CD14-positive monocyte (primary cell): ENCODE data around the gene KHK. TPM values are rescaled to one million over a fixed set of nuclear protein-coding genes. Genes with fewer than 3 reads are reported as not detected.
"Not testable (repeated sequence)": the region's sequence is repeated elsewhere in the genome, so short reads cannot be mapped to it uniquely, and the experiment has no call there.

Source experiments
- DNase-seq, 3 donors: peaks; one replicate each; pipeline ENCODE4 v3.0.0-alpha.2; 2011 to 2022
- H2AFZ ChIP-seq: 2 replicates; pipeline ENCODE4 v1.6.0; 2012; ENCODE audit warnings: mild to moderate bottlenecking, low read depth, low read length, inconsistent platforms; ENCODE audit not compliant: insufficient read depth, poor library complexity, severe bottlenecking
- H3K27ac ChIP-seq, 2 donors: 1 replicate in 1 of 2; 2 replicates in 1 of 2; pipeline ENCODE4 v1.5.1; 2012 to 2013; ENCODE audit warnings: low read length in 2 of 2, control low read depth in 1 of 2, inconsistent platforms in 1 of 2, low read depth in 1 of 2, mild to moderate bottlenecking in 1 of 2
- H3K27me3 ChIP-seq, 2 donors: one replicate each; pipeline versions ENCODE4 v1.6.0 to v1.6.1; 2011 to 2013; ENCODE audit warnings: low read length in 2 of 2; ENCODE audit not compliant: control insufficient read depth in 2 of 2, insufficient read depth in 2 of 2
- H3K36me3 ChIP-seq, 2 donors: replicated peaks in 1 of 2; 1 replicate in 1 of 2; 2 replicates in 1 of 2; pipeline versions ENCODE4 v1.5.1 to v1.6.1; 2012 to 2013; ENCODE audit warnings: low read length in 2 of 2, control low read depth in 1 of 2, inconsistent platforms in 1 of 2, mild to moderate bottlenecking in 1 of 2; ENCODE audit not compliant: insufficient read depth in 2 of 2, control insufficient read depth in 1 of 2
- H3K4me1 ChIP-seq, 2 donors: 1 replicate in 1 of 2; 2 replicates in 1 of 2; pipeline versions ENCODE4 v1.5.1 to v1.6.1; 2012 to 2013; ENCODE audit warnings: low read length in 2 of 2, control low read depth in 1 of 2, inconsistent platforms in 1 of 2, mild to moderate bottlenecking in 1 of 2, moderate library complexity in 1 of 2; ENCODE audit not compliant: insufficient read depth in 2 of 2, control insufficient read depth in 1 of 2
- H3K4me2 ChIP-seq: replicated peaks from 2 replicates; pipeline ENCODE3; 2012; ENCODE audit warnings: low read length, moderate library complexity, mild to moderate bottlenecking; ENCODE audit not compliant: poor library complexity, severe bottlenecking; ENCODE audit errors: extremely low read depth
- H3K4me3 ChIP-seq, 3 experiments: fragments of 200-600 bp in 1 of 3; sonication (generic) in 1 of 3; replicated peaks in 1 of 3; 1 replicate in 2 of 3; 2 replicates in 1 of 3; pipeline ENCODE4 v1.5.1; 2011 to 2013; ENCODE audit warnings: low read length in 3 of 3, mild to moderate bottlenecking in 3 of 3, control low read depth in 2 of 3, low read depth in 2 of 3, inconsistent platforms in 1 of 3, moderate library complexity in 1 of 3
- H3K79me2 ChIP-seq: 2 replicates; pipeline ENCODE4 v1.6.0; 2012; ENCODE audit warnings: mild to moderate bottlenecking, control low read depth, inconsistent platforms, low read length, moderate library complexity; ENCODE audit not compliant: insufficient read depth
- H3K9ac ChIP-seq: 2 replicates; pipeline ENCODE4 v1.6.0; 2017; ENCODE audit warnings: low read length, mild to moderate bottlenecking; ENCODE audit not compliant: insufficient read depth, poor library complexity, severe bottlenecking
- H3K9me3 ChIP-seq, 2 donors: replicated peaks in 1 of 2; 1 replicate in 1 of 2; 2 replicates in 1 of 2; pipeline versions ENCODE4 v1.5.1 to v1.6.1; 2012 to 2013; ENCODE audit warnings: low read length in 2 of 2, control low read depth in 1 of 2; ENCODE audit not compliant: control insufficient read depth in 1 of 2, insufficient read depth in 1 of 2
- H4K20me1 ChIP-seq: 2 replicates; pipeline ENCODE4 v1.6.0; 2012; ENCODE audit warnings: mild to moderate bottlenecking, low read length, control low read depth, moderate library complexity; ENCODE audit not compliant: insufficient read depth
- H3K27ac Mint-ChIP-seq, 7 donors: one replicate each; pipeline ENCODE4 v1.8.0; 2020; ENCODE audit warnings: mild to moderate bottlenecking in 7 of 7, mixed read lengths in 7 of 7, moderate library complexity in 6 of 7, inconsistent platforms in 2 of 7
- H3K27me3 Mint-ChIP-seq, 3 donors: one replicate each; pipeline ENCODE4 v1.8.0; 2021 to 2022; ENCODE audit warnings: low read depth in 3 of 3, mild to moderate bottlenecking in 3 of 3, mixed read lengths in 3 of 3, moderate library complexity in 3 of 3, inconsistent platforms in 1 of 3
- H3K36me3 Mint-ChIP-seq, 2 donors: one replicate each; pipeline ENCODE4 v1.8.0; 2020; ENCODE audit warnings: mixed read lengths in 2 of 2, inconsistent platforms in 1 of 2, mild to moderate bottlenecking in 1 of 2
- H3K4me1 Mint-ChIP-seq: one replicate; pipeline ENCODE4 v1.8.0; 2020; ENCODE audit warnings: mild to moderate bottlenecking, mixed read lengths
- H3K4me3 Mint-ChIP-seq, 2 donors: one replicate each; pipeline ENCODE4 v1.8.0; 2020; ENCODE audit warnings: mild to moderate bottlenecking in 2 of 2, mixed read lengths in 2 of 2, moderate library complexity in 1 of 2
- H3K9me3 Mint-ChIP-seq, 7 donors: one replicate each; pipeline ENCODE4 v1.8.0; 2020 to 2022; ENCODE audit warnings: mixed read lengths in 7 of 7, mild to moderate bottlenecking in 6 of 7, moderate library complexity in 6 of 7, inconsistent platforms in 2 of 7
- WGBS: methylation state at CpG from one replicate; pipeline ENCODE4 v1.1.5; 2013; ENCODE audit warnings: missing lambda C conversion rate; ENCODE audit not compliant: insufficient coverage; 5-methylcytosine and 5-hydroxymethylcytosine counted together
- intact Hi-C, 2 donors: fragments of 100-400 bp; cut with micrococcal nuclease; formaldehyde crosslinking; loops; one replicate each; pipeline versions ENCODE4 v1.15.0 to v1.15.1; 2023
- polyA plus RNA-seq, 3 donors: library from polyadenylated mRNA; depleted of rRNA in 1 of 3; unstranded in 2 of 3; stranded (reverse) in 1 of 3; fragments of 300-500 nt in 2 of 3; fragments of >200 nt in 1 of 3; fragmentation: Illumina TruSeq in 2 of 3; gene quantifications; 1 replicate in 2 of 3; 2 replicates in 1 of 3; pipeline ENCODE4 v1.2.3, GENCODE V29; 2012 to 2021
- TF ChIP-seq, protein P1 (sequence below): fragments of 200-600 bp; IDR thresholded peaks from one replicate; pipeline ENCODE4 v1.8.0; 2022; ENCODE audit warnings: antibody characterized with exemption, mild to moderate bottlenecking

KHK gene
- polyA plus RNA-seq, 3 donors: 3.4 to 7.3 (median 6.6) TPM

GRCh38 chr2:27074738-27075565, 11.6 kb upstream of the KHK start:
- Histone ChIP-seq H3K4me1 (peaks cover 56 to 66% of the 10 kb centered on the region in 2 donors), H3K9me3 (no peaks in the 10 kb centered on the region), H3K27ac (peak overlapping the region in 1 of 2 donors; percentile 37), H3K36me3 (peaks cover 0 to 3% of the 10 kb centered on the region in 2 donors), H2AFZ (peak overlapping the region; percentile 21), H3K4me2 (peak overlapping the region; percentile 33), H3K79me2 (peaks cover 18% of the 10 kb centered on the region), H3K4me3 (peak overlapping the region in 1 of 3 experiments; percentile 10), H3K9ac (no peak overlapping the region), H4K20me1 (no peaks in the 10 kb centered on the region), H3K27me3 (no peaks in the 10 kb centered on the region)
- DNase-seq: peak in 2 of 3 donors; percentile 27 to 53
- H3K27ac Mint-ChIP-seq: peak overlapping the region in 6 of 7 donors; percentile 30 to 82 (median 70)
- 0% methylated on average over 2 of the region's 4 CpGs for WGBS
- H3K4me1 Mint-ChIP-seq: peaks cover 68% of the 10 kb centered on the region
- TF ChIP-seq, protein P1, sequence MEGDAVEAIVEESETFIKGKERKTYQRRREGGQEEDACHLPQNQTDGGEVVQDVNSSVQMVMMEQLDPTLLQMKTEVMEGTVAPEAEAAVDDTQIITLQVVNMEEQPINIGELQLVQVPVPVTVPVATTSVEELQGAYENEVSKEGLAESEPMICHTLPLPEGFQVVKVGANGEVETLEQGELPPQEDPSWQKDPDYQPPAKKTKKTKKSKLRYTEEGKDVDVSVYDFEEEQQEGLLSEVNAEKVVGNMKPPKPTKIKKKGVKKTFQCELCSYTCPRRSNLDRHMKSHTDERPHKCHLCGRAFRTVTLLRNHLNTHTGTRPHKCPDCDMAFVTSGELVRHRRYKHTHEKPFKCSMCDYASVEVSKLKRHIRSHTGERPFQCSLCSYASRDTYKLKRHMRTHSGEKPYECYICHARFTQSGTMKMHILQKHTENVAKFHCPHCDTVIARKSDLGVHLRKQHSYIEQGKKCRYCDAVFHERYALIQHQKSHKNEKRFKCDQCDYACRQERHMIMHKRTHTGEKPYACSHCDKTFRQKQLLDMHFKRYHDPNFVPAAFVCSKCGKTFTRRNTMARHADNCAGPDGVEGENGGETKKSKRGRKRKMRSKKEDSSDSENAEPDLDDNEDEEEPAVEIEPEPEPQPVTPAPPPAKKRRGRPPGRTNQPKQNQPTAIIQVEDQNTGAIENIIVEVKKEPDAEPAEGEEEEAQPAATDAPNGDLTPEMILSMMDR: no peak
- intact Hi-C loops: loop anchor here (5.0 kb wide), 1 partner anchor 43 kb away; the partner anchor contains the start of gene TMEM214 (in 2 of the 2)
- peaks cover under 1% of the 10 kb centered on the region in 2 donors for H3K36me3 Mint-ChIP-seq
- peaks cover 0 to 2% (median 0%) of the 10 kb centered on the region in 7 donors for H3K9me3 Mint-ChIP-seq
- H3K27me3 Mint-ChIP-seq: peaks cover 0 to 7% (median 0%) of the 10 kb centered on the region in 3 donors
- peak overlapping the region; percentile 24 to 71 for H3K4me3 Mint-ChIP-seq

DNA sequence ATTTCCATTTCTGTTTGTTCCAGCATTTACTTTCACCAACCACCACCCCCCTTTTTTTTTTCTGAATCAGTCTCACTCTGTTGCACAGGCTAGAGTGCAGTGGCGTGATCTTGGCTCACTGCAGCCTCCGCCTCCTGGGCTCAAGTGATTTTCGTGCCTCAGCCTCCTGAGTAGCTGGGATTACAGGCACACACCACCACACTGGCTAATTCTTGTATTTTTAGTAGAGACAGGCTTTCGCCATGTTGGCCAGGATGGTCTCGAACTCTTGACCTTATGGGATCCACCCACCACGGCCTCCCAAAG, 11.1 kb upstream of the KHK start:
- peak overlapping the region in 1 of 3 experiments; percentile 10 for H3K4me3 ChIP-seq
- intact Hi-C loops, H3K27me3 Mint-ChIP-seq, H3K9me3 ChIP-seq, H3K36me3 Mint-ChIP-seq, DNase-seq, H3K27ac ChIP-seq, H3K9ac ChIP-seq, H3K27me3 ChIP-seq, H3K36me3 ChIP-seq, H4K20me1 ChIP-seq, H3K9me3 Mint-ChIP-seq: not testable (repeated sequence)
- peak overlapping the region; percentile 21 for H2AFZ ChIP-seq
- peak overlapping the region; percentile 24 to 71 for H3K4me3 Mint-ChIP-seq
- peaks cover 66% of the 10 kb centered on the region for H3K4me1 Mint-ChIP-seq
- H3K4me2 ChIP-seq: peak overlapping the region; percentile 33
- H3K4me1 ChIP-seq: peaks cover 51 to 62% of the 10 kb centered on the region in 2 donors
- WGBS: no CpG with 5 or more reads among the region's 6 CpGs
- H3K27ac Mint-ChIP-seq: peak overlapping the region in 5 of 7 donors; percentile 30 to 82 (median 70)
- peaks cover 13% of the 10 kb centered on the region for H3K79me2 ChIP-seq
